HG02759 (cell line): ENCODE data around the gene KIF15.

ENCODE experiments used
- ATAC-seq: cut with Tn5 transposase; IDR thresholded peaks from one replicate; pipeline ENCODE4 v1.9.1; 2021; ENCODE audit warnings: mild to moderate bottlenecking, moderate library complexity; ENCODE audit not compliant: unreplicated experiment

Gene KIF15

GRCh38 chr3:44877333-44877732 lies 115.7 kb downstream of the KIF15 start:
- ATAC-seq = no peak

GRCh38 chr3:44880284-44880683 lies 118.7 kb downstream of the KIF15 start:
- ATAC-seq = no peak

- no peak for ATAC-seq
These were observed 121.8 kb downstream of the KIF15 start for GRCh38 chr3:44883213-44883955.

GRCh38 chr3:44883999-44884431 lies 122.4 kb downstream of the KIF15 start:
- ATAC-seq = no peak

- ATAC-seq = no peak
These were observed 124.0 kb downstream of the KIF15 start for GRCh38 chr3:44885618-44886017.

GRCh38 chr3:44886561-44886960 lies 125.0 kb downstream of the KIF15 start:
- ATAC-seq = no peak

- ATAC-seq = no peak
These were observed 125.5 kb downstream of the KIF15 start for GRCh38 chr3:44887101-44887500.

- ATAC-seq = no peak
These were observed 128.7 kb downstream of the KIF15 start for GRCh38 chr3:44890258-44890657.

- no peak for ATAC-seq
These were observed 129.3 kb downstream of the KIF15 start for GRCh38 chr3:44890852-44891251.

GRCh38 chr3:44892689-44893088 lies 131.1 kb downstream of the KIF15 start:
- ATAC-seq = no peak

- ATAC-seq = no peak
These were observed 131.5 kb downstream of the KIF15 start for GRCh38 chr3:44893097-44893496.

- no peak for ATAC-seq
These were observed 132.9 kb downstream of the KIF15 start for GRCh38 chr3:44894485-44894884.

GRCh38 chr3:44896440-44896839 lies 134.8 kb downstream of the KIF15 start:
- ATAC-seq = no peak

GRCh38 chr3:44899683-44900367 lies 138.2 kb downstream of the KIF15 start:
- no peak for ATAC-seq

GRCh38 chr3:44902628-44903027 lies 141.0 kb downstream of the KIF15 start:
- ATAC-seq = no peak
